Muscle of back (tissue), 11 donors: ENCODE results near the gene SORCS2. TPM values are rescaled to one million over a fixed set of nuclear protein-coding genes. Genes with fewer than 3 reads are reported as not detected.

Experiments
- DNase-seq, 3 donors: peaks; one replicate each; pipeline versions ENCODE4 v3.0.0 to v3.0.0-alpha.2; 2013
- polyA plus RNA-seq, 10 donors: library from polyadenylated mRNA; unstranded; fragments of 120-200 nt; gene quantifications; one replicate each; pipeline ENCODE4 v1.2.1, GENCODE V29; 2013; ENCODE audit not compliant: insufficient read length in 10 of 10

SORCS2 gene
- polyA plus RNA-seq, 10 donors, result 6.5 to 21.0 (median 10.8) TPM

DNA sequence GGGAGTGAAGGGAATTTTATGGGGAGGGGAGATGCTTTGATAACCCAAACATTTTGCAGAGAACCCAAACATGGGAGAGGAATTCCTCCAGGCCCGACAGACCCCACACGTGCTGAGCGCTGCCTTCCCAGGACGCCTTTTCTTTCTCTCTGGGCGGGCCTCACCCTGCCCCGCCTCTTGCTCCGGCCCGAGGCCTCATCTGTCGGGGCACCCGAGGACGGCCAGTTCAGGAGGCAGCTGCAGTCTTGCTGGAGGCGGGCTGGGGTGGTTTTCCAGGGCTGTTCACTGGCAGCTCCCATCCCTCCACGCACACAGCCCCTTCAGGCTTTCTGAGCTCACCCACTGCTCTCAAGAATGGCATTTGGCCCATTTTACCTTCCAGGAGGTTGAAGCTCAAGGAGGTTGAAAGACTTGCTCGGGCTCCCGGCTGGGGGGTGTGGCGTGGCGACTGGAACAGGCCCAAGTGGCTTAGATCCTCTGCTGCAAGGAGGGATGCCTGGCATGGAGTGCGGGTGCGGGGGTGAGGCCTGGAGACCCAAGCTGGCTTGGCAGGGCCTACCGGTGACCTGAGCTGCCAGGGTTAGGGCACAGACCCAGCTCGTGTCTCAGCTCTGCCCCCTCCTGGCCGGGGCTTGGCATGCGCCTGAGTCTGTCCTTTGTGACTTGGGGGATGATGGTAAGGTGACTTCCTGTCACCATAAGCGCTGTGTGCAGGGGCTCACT, 143.2 kb downstream of the SORCS2 start:
- peak in 1 of 3 donors; percentile 52 for DNase-seq

DNA sequence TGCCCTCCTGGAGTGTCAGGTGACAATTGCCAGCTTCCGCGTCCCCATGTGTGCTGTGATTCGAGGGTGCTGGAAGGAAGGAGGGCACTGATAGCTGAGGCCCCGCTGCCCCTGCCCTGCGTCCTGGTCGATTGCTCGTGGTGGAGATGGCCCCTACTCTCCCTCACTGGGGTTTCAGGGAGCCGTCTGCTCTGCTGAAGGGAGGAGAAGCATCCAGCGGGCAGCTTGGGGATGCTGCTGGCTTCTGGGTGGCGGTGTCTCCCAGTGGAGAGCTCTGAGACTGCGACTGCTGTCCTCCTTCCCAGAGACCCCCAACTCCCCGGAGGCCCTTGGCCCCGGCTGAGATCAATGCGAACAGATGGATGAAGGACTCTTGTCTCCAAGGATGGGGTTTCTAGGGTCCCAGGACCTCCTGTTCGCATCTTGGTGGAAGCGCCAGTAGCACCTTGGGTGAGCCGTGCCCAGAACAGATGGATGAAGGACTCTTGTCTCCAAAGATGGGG, 143.8 kb downstream of the SORCS2 start:
- DNase-seq, result no peak

DNA sequence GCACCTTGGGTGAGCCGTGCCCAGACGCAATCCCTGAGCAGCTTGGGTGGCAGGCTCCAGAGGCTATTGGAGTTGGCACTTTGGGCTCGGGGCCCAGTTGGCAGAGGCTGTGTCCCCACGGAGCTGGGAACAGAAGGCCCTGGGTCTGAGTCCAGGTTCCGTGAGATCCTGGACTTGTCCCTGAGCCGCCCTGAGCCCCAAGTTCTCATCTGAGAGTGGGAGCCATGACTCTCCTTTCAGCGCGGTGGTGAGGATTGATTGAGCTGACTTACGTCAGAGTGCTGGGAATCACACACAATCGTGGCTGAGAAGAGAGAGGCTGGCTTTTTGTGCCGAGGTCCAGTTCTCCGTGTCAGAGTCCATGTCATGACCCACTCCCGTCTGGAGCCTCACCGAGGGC, 144.4 kb downstream of the SORCS2 start:
- no peak for DNase-seq

DNA sequence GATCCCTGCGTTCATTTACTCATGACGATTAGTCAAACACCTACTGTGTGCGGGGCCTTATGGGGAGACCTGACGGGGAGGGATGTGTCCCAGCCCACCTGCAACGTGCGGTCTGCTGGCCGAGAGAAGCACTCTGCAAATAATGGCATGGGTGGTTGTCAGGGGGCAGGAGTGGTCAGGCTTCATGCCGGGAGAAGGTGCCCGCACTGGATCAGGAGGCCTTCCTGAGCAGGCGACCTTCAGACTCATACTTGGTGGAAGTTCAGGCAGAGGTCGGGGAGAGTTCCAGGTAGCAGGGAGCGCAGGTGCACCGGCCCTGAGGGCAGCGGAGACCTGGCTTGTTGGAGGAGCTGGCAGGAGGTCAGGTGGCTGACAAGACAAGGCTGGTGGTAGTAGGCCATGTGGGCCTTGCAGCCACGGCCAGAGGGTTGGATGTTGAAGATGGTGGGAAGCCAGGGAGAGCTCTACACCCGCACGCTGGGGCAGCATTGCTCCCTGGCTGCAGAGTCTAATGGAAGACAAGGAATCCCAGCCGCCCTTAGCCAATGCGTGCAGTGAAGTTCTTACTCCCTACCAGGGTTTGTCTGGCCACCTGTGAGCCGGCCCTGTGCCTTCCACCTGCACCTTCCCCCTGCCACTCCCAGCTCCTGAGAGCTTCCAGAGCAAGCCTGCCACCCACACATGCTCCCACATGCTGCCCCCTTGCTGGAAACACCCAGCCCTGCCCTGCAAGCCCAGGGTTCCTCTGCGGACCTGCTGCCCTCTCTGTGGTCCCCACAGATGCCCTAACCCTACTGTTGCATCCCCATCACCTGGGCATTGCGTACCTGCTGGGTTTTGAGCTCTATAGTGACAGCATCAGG, 145.1 kb downstream of the SORCS2 start:
- DNase-seq, result no peak

DNA sequence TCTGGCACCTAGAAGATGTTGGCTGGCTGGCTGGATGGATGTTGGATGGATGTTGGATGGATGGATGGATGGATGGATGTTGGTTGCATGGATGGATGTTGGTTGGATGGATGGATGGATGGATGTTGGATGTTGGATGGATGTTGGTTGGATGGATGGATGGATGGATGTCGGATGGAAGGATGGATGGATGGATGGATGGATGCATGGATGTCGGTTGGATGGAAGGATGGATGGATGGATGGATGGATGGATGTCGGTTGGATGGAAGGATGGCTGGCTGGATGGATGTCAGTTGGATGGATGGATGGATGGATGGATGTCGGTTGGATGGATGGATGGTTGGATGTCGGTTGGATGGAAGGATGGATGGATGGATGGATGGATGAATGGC, 145.7 kb downstream of the SORCS2 start:
- DNase-seq, result no peak

DNA sequence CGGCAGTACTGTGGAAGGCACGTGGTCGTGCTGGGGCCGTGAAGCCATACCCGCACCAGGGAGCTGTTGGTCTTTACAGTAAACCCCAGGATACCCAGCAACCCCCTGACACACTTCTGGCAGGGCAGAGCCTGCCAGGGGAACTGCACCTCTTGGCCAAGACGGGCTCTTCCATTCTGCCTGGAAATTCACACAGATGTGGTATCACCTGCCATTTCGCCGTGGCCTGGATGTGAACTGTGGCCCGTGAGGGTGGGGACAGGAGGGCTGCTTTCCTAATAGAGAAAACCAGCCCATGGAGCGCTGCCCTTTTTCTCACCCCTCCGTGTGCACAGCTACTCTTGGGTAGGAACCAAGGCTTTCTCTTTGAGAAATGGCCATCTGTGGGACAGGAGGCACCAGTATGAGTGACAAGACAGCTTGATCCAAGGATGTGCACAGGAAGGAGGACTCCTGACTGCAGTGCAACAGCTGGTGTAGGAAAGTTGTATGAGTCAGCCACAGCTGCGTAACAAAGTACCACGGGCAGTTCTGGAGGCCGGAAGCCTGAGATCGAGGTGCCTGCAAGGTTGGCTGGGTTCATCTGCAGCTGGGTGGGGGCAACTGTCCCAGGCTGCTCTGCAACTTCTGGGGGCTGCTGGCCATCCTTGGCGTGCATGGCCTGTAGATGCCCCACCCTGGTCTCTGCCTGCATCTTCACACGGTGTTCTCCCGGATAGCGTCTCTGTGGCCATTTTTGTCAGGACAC, 146.7 kb downstream of the SORCS2 start:
- no peak for DNase-seq

DNA sequence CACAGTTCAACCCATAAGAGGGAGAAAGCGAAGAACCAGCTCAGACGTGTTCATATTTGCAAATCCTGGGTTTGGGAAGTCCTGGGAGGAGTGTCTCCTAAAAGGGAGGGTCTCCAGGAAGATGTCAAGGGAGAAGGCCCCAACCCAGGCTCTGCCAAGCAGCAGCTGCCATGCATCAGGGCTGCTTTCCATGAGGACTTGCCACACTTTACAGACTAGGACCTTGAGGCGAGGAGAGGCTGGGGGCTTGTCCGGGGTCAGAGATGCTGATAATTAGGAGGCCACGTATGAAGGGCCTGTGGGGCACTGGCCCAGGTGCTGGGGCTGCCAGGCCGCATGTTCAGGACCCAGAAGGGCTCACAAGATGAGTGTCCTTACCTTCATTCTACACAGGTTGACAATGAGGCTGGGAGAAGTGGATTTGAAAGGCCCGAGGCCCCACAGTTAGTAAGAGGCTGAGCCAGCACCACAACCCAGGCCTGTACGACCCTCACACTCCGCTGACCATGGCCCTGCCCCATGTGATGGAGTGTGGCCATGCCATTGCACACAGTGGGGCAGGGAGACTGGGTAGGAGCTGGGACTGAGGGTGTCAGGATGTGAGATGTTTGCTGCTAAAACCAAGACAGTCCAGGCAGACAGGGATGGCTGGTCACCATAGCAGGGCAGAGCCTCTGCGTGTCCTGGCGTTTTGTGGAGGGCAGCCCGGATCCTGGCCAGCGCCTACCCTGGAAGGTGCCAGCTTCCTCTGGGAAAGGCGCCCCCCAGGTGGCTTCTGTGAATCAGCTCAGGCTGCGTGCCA, 147.6 kb downstream of the SORCS2 start:
- no peak for DNase-seq

DNA sequence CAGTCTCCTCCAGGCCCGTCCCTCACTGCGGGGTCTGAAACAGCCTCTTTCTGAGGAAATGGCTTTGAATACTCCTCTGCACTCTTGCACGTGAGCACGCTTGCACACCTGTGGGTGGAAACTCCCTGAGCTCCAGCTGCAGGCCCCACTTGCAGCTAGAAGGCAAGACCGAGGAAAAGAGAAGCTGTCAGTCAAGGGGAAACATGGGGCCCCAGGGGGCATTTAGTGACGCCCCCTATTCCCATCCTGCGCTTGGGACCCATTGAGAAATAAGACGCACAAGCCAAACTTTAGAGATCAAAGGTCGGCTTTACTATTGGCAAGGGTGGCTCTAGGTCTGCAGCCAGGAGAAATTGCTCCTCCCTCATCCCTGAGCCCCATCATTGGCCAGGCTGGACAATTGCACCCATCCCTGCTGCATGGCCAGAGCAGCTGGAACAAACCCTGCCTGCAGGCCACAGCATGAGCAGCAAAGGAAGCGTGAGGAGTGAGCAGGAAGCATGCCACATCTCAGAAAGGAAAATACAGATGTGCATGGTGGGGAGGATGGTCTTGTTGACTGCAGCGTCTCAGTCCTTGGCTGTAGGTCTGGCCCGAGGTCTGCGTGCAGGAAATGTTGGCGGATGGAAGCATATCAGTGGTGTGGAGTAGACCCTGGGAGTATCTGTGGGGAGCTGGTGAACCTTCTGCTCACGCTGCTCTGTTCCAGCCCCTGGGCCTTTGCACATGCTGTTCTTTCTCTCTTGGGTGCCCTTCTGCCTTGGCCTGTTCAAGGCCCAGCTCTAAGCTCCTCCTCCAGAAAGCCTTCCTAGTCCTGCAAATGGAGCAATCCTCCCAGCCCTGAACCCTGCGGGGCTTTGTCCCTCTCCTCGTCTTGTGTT, 148.5 kb downstream of the SORCS2 start:
- DNase-seq, result no peak

DNA sequence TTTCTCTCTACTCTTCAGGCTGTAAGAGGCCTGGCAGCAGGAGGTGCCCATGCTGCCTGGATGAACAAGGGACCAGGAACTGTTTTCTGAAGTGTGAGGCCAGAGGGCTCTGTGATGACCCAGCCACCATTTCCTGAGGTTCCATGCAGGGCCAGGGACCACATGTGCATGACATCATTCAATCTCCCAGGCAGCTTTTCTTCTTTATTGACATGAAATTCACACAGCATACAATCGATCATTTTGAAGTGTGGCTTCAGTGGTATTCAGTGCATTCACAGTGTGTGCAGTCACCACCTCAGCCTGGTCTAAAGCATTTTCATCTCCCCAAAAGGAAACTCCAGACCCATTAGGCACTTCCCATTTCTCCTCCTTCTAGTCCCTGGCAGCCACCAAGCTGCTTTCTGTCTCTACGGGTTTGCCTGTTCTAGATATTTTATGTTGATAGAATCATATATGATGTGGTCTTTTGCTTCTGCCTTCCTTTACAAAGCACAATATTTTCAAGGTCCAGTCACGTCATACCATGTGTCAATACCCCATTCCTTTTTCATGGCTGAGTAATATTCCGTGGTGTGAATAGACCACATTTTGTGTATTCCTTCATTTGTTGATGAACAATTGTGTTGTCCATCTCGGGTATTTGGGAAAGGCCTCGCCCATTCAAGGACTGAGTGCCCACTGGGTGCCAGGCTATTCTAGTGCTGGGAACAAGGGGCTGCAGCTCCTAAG, 149.3 kb downstream of the SORCS2 start:
- peak in 1 of 3 donors; percentile 49 for DNase-seq

DNA sequence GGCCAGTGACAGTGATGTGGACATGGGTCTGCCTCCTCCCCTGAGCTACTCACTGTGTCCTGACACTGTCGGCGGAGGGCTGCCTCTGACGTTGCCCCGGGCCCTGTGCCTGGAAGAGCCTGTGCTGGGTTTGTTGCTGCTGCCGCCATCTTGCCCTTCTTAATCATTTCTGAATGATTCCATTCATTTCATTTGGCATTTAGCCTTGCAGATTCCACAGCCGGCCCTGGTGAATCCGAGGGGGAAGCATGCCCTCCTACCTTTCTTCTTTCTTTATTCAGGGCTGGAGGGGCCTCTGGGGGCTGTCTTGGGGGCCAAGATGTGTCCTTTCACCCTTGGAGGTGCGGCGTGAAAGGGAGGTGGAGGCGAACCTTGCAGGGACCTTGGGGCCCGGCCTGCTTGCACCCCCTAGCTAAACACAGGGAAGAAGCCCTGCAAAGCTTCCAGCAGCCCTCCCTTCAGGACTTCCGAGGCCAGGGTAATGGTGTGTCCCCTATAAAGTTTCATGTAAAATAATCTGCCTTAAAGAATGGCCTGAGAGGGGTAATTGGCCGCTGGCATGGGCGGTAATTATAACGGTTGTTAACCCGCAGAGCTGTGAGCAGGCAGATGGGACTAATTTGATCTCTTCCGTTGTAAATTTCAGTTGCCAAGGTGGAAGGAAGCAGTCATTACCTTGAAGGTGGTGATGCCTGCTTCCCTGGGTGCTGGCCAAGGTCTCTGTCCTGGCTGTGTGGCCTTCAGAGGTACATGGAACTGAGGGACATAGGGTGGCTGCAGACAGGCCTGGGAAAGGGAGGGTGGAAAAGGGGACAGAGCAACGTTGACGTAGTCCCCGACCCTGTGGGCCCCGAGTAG, 150.1 kb downstream of the SORCS2 start:
- no peak for DNase-seq

DNA sequence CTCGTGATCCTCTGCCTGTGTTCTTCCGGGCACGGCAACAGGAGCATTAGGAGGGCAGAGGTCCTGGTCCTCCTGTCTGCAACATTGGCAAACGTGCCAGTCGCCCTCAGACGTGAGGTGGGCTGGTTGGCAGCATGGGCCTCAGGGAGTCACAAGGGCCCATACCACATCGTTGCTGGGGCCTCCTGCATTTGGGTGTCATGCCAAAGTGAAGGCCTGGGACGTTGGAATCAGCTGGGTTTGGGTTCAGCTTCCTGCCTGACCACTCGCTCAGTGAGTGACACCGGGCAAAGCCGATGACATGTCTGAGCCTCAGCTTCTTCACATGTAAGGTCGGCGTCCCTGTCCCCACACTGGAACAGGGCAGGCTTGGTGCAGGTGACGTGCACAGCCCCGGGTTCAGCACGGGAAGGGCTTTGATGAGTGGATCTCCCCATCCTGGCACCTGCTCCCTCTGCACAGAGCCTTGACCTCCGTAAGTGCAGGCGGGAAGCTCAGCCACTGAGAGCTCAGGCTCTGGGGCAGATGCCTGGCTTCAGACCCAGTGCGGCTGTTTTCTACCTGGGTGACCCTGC, 150.8 kb downstream of the SORCS2 start:
- no peak for DNase-seq

DNA sequence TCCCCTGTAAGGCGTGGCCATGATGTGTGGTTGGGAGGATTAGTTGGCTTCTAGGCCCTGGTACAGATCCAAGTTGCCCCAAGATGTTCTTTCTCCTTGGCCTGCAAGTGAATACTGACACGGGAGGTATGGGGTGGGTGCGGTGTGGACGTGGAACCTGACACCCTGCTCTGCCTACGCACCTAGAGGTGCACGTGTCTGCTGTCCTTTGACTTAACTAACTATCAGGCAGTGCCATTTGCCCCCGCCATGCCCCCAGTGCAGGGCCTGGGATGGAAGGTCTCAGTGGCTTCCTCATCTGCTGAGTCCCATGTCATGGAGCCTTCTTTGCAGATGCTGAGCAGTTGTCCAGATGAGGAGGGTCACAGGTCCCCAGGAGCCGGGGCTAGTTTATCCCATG, 151.6 kb downstream of the SORCS2 start:
- no peak for DNase-seq

DNA sequence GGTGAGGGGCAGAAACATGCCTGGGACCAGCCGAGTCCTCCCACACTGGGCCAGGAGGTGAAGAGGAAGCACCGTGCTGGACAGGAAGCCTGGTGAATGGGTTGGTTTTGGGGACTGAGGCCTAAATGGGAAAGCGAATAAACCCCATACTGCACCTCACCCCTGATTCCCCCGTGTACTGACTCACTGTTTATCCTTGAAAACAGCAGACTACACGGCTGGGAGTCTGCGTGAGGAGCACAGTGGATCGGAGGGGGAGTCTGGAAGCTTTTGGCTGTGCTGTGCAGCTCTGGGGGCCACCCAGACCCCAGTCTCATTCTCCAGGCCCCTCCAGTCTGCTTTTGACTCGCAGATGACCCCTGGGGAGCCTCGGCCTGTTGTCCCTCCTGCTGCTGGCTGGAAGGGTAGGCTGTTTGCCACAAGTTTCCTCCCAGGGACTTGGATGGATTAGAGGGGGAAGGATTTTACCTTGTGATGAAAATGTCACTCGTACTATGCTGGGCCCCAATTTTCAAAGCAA, 152.4 kb downstream of the SORCS2 start:
- DNase-seq, result peak in 1 of 3 donors; percentile 76

DNA sequence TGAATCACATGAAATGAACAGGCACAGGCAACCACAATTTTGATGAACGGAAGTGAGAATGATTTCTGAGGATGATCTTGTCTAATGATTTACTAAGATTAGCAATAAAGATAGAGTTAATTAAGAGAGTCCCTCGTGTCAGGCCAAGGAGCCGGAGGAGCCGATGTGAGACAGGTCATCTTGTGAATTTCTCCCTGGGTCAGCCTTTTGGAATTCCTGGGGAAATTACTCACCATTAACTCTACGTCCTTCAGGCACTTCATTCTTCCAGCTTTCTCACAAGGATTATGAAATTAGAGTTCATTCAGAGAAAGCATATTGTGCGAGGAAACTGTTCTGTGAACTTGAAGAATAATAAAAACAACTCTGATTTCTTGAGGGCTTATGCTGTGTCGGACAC, 155.6 kb downstream of the SORCS2 start:
- DNase-seq, result no peak

DNA sequence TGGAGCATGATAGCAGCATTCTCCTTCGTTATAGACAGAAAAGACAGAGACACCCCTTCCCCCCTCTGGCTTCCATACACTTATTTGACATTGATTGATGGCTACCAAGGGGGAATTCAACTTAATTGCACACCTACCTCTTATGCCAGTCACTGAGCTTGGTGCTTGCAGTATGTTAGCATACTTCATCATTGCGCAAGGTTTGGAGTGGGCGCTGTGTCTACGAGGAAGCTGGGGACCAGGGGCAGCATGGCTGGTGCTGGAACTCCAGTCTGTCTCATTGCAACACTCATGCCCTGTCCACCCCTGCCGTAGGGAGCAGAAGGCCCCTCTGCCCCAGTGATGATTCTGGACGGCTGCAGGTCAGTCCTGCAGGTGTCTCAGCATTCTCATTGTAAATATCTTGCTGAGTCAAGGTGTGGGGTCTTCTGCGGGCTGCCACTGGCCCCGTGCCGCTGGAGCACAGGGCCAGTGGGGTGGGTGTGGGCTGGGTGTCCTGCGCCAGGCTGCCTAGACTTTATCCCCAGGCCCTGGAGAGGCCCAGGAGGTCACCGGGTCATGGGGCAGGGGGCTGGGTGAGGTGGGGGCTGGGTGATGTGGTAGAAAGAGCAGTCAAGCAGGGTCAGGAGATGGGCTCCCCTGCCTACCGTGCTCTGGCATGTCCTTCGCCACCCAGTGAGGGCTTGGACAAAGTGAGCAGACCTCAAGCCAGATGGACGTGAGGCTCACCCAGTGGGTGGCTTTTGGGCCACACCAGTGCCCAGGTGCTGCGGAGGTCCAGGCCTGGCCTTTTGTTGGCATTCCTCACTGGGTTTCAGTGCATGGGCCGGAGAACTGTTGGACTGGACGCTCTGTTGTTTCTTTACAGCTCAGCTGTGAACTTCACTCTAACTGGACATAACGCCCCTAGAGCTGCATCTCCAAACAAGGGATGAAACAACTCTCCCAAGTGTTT, 156.9 kb downstream of the SORCS2 start:
- DNase-seq, result no peak

DNA sequence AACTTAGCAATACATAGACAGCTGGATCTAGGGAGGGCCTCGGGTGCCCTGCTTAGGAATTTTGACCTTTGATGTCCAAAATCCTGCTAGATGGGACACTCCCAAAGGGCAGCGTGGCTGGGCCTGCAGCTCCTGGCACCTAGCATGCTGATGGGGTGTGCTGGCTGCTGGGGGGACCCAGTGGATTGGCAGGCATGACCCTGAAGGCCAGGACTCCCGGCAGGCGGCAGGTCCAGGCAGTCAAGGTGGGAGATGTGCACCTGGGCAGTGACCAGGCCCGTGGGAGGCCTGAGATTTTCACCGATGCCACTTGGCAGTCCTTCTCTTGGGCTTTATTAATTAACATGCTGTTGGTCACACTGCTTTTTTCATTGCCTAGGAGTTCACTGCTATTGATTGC, 158.1 kb downstream of the SORCS2 start:
- DNase-seq, result no peak

DNA sequence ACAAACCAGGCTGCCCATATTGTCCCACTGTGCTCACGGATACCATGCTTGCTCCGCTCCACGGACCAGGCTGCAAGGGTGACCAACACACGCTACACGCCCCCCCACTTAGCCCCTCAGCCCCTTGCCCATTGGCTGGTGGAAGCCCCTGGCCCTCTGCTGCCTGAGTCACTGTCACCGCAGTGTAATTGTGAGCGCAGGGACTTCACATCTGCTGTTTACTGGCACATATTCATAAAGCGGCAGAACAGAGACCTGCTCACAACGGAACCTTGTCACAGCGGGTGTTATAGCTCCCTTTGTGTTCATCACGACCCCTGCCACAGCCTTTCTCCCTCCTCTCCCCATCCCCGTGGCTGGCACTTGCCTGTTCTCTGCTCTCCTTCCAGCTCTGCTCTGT, 158.7 kb downstream of the SORCS2 start:
- DNase-seq, result no peak
